AG10803 (cell line): ENCODE data around the gene RRP7A.
"Not testable (repeated sequence)": the region's sequence is repeated elsewhere in the genome, so short reads cannot be mapped to it uniquely, and the experiment has no call there.

Source experiments
- DNase-seq: peaks from one replicate; pipeline ENCODE4 v3.0.0; 2010; ENCODE audit warnings: low read depth
- H3K4me3 ChIP-seq: 2 replicates; pipeline ENCODE4 v1.5.1; 2011; ENCODE audit warnings: mild to moderate bottlenecking, low read length, control low read depth
- CTCF ChIP-seq: conservative IDR thresholded peaks from 2 replicates; pipeline ENCODE4 v1.5.1; 2011; ENCODE audit warnings: mild to moderate bottlenecking, low read length, control low read depth, inconsistent platforms

RRP7A gene

DNA sequence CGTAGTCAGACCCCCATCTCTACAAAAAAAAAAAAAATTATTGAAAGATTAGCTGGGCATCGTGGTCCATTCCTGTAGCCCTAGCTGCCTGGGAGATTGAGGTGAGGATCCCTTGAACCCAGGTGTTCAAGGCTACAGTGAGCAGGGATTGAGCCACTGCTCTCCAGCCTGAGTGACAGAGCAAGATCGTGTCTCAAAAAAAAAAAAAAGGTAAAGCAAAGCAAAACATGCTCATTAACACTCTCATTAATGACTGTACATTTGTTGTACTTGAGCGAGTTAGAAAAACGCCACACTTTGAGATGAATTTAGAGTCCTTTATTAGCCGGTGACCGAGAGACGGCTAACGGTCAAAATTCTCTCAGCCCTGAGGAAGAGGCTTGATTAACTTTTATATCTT lies 28.0 kb upstream of the RRP7A start:
- no peak for DNase-seq
- no peak overlapping the region for H3K4me3 ChIP-seq
- no peak for TF ChIP-seq CTCF

- no peak for DNase-seq
- no peak for TF ChIP-seq CTCF
- H3K4me3 ChIP-seq, result no peak overlapping the region
Measured at GRCh38 chr22:42544686-42545085, 25.1 kb upstream of the RRP7A start.

- not testable (repeated sequence) for H3K4me3 ChIP-seq, DNase-seq
Measured at GRCh38 chr22:42539236-42539771, 19.7 kb upstream of the RRP7A start.

DNA sequence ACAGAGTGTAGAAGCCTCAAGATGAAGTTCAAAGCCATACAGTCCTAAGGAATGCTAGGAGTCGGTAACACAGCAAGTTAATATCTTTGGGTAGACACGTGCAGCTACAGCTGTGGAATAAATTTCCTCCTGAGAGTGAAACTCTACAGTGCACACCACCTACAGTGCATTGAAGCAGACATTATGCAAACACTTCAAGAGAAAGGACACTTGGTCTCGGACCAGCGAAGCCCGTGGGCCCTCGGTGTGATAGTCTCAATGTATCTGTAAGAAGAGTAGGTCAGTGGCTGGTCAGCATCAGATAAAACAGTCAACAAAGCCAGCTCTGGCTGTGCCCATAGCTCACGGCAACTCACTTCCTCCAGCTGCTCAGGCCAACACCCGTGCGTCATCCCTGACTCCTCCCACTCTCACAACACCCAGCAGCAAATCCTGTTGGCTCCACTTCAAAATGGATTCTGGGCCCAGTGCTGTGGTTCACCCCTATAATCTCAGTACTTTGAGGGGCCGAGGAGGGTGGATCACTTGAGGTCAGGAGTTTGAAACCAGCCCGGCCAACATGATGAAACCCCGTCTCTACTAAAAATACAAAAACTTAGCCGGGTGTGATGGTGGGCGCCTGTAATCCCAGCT lies 17.7 kb upstream of the RRP7A start:
- not testable (repeated sequence) for DNase-seq, H3K4me3 ChIP-seq

DNA sequence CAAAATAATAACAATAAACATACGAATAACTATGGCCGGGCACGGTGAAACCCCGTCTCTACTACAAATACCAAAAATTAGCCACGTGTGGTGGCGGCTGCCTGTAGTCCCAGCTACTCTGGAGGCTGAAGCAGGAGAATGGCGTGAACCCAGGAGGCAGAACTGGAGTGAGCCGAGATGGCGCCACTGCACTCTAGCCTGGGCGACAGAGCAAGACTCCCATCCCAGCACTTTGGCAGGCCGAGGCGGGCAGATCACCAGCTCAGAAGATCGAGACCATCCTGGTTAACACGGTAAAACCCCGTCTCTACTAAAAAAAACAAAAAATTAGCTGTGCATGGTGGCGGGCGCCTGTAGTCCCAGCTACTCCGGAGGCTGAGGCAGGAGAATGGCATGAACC lies 17.0 kb upstream of the RRP7A start:
- not testable (repeated sequence) for H3K4me3 ChIP-seq, DNase-seq

DNA sequence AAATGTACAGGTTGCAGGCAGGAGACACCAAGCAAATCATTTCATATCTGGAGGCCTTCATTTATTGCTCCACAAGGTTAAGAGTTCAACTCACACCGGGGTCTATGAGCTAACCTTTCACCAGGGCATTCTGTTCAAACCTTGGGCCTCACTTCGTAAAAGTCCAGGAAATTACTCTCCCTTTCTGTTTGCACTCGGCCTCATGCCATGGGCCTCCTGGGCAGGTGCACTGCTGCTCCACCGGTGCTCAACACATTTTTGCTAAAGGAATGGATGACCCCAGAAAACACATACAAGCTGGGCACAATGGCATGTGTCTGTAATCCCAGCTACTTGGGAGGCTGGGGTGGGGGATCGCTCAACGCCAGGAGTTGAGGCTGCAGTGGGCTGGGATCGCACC lies 16.6 kb upstream of the RRP7A start:
- no peak for DNase-seq
- no peak for TF ChIP-seq CTCF

DNA sequence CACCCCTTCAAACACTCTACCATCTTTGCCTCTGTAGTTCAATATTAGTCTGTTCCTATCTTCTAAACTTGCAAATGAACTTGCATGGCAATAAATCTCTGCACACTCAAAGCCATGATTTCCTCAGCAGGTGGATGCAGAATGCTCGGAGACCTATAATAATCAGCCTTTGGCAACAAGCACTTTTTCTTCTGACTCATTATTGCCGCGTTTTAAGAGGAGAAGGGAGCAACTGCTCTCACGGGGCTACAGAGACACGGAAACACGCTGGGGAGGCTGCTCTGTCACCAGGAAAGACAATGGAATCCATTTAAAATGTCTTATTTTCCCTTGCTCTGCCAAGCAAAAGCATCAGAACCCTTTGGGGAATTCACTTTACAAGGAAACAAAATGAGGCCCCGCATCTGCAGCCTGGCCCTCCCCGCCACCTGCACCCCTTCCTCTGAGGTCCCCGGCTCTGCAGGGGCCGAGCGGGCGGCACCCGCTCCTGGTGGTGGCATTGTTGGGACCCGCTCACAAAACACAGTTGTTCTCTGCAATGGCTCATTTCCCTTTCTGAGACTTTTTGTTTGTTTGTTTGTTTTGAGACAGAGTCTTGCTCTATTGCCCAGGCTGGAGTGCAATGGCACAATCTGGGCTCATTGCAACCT lies 15.6 kb upstream of the RRP7A start:
- DNase-seq, H3K4me3 ChIP-seq: not testable (repeated sequence)

More for the DNA sequence above, 16.6 kb upstream of the RRP7A start:
- H3K4me3 ChIP-seq, result no peak overlapping the region

DNA sequence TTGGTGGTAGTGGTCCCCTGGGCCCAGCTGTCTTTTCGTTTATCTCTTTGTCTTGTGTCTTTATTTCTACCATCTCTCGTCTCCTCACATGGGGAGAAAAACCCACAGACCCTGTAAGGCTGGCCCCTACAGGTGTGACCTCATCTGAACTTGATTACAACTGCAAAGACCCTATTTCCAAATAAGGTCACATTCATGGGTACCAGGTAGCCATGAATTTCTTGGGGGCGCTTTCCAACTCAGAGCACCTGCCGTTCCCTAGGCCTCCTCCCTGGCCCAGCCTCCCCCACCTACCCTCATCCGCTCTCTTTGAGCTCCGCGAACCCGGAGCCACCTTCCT lies 14.0 kb upstream of the RRP7A start:
- no peak for TF ChIP-seq CTCF
- H3K4me3 ChIP-seq, result no peak overlapping the region
- DNase-seq, result no peak

- H3K4me3 ChIP-seq, DNase-seq: not testable (repeated sequence)
Measured at GRCh38 chr22:42531401-42532084, 11.9 kb upstream of the RRP7A start.

DNA sequence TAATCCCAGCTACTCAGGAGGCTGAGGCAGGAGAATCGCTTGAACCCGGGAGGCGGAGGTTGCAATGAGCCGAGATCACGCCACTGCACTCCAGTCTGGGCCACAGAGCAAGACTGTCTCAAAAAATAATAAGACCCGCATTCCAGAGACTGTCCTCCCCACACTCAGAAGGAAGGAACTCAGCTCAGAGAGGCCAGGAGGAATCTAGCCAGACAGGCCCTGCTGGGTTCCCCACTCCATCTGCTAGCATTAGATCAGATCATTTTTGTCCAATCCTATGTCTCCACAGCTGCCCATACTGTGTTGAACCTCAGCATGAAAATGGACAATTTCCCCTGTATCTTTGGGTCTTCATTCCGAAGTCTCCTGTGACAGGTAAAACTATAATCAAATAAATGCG lies 9.8 kb upstream of the RRP7A start:
- H3K4me3 ChIP-seq, DNase-seq: not testable (repeated sequence)
